HG02588 (cell line): ENCODE data around the gene SLC2A13.
"Not testable (repeated sequence)": the region's sequence is repeated elsewhere in the genome, so short reads cannot be mapped to it uniquely, and the experiment has no call there.

Experiments
- ATAC-seq: cut with Tn5 transposase; IDR thresholded peaks from one replicate; pipeline ENCODE4 v1.9.1; 2021; ENCODE audit warnings: mild to moderate bottlenecking, moderate library complexity; ENCODE audit not compliant: unreplicated experiment

The SLC2A13 gene

GRCh38 chr12:39935839-39936238 lies 170.0 kb downstream of the SLC2A13 start:
- ATAC-seq, result no peak

GRCh38 chr12:39935275-39935674 lies 170.6 kb downstream of the SLC2A13 start:
- ATAC-seq, result no peak

- ATAC-seq, result no peak
Observed at GRCh38 chr12:39931857-39932256, 174.0 kb downstream of the SLC2A13 start.

- ATAC-seq, result no peak
Observed at GRCh38 chr12:39931231-39931630, 174.7 kb downstream of the SLC2A13 start.

GRCh38 chr12:39930101-39930500 lies 175.8 kb downstream of the SLC2A13 start:
- no peak for ATAC-seq

- no peak for ATAC-seq
Observed at GRCh38 chr12:39928181-39928899, 177.5 kb downstream of the SLC2A13 start.

GRCh38 chr12:39923364-39923763 lies 182.5 kb downstream of the SLC2A13 start:
- ATAC-seq, result no peak

- ATAC-seq, result not testable (repeated sequence)
Observed at GRCh38 chr12:39922598-39922997, 183.3 kb downstream of the SLC2A13 start.

- no peak for ATAC-seq
Observed at GRCh38 chr12:39920647-39921046, 185.2 kb downstream of the SLC2A13 start.

GRCh38 chr12:39920222-39920621 lies 185.7 kb downstream of the SLC2A13 start:
- no peak for ATAC-seq

- ATAC-seq, result no peak
Observed at GRCh38 chr12:39919790-39920189, 186.1 kb downstream of the SLC2A13 start.

GRCh38 chr12:39915249-39915648 lies 190.6 kb downstream of the SLC2A13 start:
- no peak for ATAC-seq

GRCh38 chr12:39912211-39912980 lies 193.5 kb downstream of the SLC2A13 start:
- no peak for ATAC-seq

- ATAC-seq, result no peak
Observed at GRCh38 chr12:39906237-39906636, 199.6 kb downstream of the SLC2A13 start.

- ATAC-seq, result no peak
Observed at GRCh38 chr12:39905152-39905551, 200.7 kb downstream of the SLC2A13 start.

GRCh38 chr12:39902821-39903220 lies 203.1 kb downstream of the SLC2A13 start:
- ATAC-seq, result no peak

GRCh38 chr12:39897315-39897714 lies 208.6 kb downstream of the SLC2A13 start:
- ATAC-seq, result no peak

GRCh38 chr12:39893388-39893787 lies 212.5 kb downstream of the SLC2A13 start:
- not testable (repeated sequence) for ATAC-seq

- ATAC-seq, result no peak
Observed at GRCh38 chr12:39892146-39892545, 213.7 kb downstream of the SLC2A13 start.

GRCh38 chr12:39887856-39888255 lies 218.0 kb downstream of the SLC2A13 start:
- no peak for ATAC-seq

GRCh38 chr12:39886106-39886505 lies 219.8 kb downstream of the SLC2A13 start:
- no peak for ATAC-seq

GRCh38 chr12:39884616-39885125 lies 221.2 kb downstream of the SLC2A13 start:
- no peak for ATAC-seq
